SIG-M5 treated with dmso at 0.1 percent for 504 hours (cell line): ENCODE data around the gene CTTNBP2NL.
A peak's percentile ranks its signal among the peaks of the same experiment; 100 is the strongest.

Experiments used
- DNase-seq: peaks from one replicate; lab custom pipeline; 2025; ENCODE audit not compliant: unreplicated experiment; lab: John Stamatoyannopoulos, UW

CTTNBP2NL gene

DNA sequence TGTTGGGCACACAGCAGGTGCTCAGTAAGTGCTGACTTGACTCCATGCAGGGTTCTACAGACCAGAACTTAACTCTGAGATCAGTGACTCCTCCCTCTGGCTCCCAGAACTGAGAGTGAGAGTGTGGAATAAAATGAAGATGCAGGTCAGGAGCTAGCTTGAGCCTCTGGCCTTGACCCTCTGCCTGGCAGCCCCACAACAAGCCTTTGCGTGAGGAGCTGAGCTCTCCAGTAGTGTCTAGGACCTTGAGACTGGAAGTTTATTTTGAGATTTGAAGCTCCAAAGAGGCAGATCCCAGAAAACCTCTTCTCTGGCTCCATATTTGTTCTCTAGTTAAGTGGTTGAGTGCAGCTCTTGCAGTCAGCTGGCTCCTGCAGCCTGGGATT, 109.4 kb downstream of the CTTNBP2NL start:
- no peak for DNase-seq

DNA sequence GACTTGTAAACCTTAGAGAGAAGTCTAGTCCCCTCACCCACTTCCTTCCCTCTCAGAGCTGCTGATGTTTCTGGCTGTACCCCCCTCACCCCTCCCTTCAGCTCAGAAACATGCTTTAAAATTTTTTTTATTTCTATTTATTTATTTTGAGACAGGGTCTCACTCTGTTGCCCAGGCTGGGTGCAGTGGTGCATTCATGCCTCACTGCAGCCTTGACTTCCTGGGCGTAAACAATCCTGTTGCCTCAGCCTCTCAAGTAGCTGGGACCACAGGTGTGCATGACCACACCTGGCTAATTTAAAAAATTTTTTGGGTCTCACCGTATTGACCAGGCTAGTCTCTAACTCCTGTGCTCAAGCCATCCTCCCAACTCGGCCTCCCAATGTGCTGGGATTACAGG, 109.9 kb downstream of the CTTNBP2NL start:
- DNase-seq: no peak

DNA sequence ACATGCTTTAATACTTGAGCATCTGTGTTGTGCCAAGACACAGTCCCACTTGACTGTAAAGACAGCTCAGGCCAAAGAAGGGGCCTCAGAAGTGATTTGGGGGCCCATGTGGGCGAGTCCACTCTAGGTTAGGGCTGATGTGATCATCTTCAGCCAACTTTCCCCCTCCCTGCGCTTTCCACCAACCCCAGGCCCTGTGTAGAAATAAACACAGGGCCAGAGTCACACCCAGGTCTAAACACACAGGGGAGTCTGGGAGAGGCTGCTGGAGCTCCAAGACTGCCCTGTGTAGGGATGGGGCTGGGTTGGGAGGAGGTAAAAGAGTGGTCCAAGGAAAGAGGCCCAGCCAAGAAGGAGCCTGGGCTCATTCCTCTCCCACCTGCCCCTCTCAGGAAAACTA, 110.3 kb downstream of the CTTNBP2NL start:
- DNase-seq: no peak

DNA sequence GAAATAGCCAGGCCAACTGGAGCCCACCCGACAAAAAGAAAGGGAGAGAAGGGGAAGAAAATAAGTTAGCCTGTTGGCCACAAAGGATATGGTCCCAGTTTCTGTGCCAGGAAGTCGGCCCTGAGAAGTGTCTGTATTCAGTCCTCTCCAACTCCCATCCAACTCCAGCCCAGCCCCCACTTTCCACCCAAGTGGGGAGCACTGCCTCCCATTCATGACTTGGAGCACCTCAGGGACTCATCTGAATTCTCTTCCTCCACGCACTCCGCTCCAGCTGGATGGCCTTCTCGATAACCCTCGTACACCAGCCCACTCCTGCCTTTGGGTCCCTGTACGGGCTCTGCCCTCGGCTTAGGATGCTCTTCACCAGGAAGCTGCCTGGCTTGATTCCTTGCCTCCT, 110.7 kb downstream of the CTTNBP2NL start:
- DNase-seq: no peak

DNA sequence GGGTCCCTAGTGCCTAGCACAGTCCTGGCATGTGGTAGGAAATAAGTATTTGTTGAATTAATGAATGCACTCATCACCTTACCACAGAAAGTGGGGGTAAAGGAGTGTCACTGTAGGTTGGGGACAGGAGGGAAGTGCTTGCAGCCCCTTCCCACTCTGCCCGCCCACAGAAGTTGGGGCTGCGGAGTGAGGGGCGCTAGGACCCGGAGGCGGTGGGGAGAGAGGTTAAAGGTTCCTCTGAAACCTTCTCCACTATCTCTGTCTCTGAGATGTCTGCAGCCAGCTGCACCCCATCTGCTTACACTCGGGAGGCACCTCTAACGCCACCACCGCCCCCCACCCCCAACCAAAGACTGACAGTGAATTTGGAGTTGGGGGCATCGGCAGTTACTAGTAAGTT, 111.3 kb downstream of the CTTNBP2NL start:
- no peak for DNase-seq

DNA sequence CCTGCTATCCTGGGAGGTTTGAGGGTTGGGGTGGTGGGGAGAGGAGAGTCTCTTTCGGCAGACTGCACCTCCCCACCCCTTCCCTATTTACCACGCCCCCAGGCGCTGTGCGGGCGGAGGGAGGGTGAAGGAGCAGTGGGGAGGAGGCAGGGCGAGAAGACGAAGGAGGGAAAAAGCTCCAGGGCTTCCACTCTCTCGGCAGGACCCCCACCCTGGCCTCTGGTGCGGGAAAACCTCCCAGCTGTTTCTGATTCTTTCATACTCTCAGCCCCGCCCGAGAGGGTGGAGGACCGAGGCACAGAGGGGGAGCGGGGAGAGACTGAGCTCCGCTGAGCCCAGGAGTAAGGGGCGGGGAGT, 111.9 kb downstream of the CTTNBP2NL start:
- no peak for DNase-seq

DNA sequence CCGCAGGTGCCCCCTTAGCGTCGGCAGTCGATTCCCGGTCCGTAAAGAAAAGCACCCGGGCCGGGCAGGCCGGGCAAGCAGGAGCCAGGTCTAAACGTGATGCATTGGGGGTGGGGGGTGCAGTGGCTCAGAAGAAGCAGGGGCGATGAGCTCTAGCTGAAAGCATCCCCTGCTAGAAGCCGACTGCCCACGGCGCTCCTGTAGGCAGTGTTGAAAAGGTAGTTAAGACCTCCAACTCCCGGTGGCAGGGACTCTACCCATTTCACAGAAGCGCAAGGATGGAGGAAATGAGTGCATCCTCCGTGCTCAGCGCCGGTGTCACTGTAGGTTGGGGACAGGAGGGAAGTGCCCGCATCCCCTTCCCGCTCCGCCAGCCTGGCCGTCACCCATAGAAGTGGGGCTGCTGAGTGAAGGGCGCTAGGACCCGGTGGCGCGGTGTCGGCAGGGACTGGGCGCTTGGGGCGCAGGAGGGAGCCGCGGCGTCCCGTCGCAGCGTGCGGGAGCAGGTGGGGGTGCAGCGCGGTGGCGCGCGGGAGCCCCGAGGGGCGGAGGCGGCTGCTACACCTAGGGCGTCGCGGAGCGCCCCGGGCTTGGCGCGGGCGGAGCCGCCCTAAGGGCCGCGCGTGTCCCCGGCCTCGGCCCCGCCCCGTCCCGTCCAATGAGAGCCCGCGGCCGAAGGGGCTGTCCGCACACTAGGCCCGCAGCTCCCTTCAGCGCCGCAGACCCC, 112.4 kb downstream of the CTTNBP2NL start, which contains the start of gene WNT2B:
TSS of gene WNT2B (plus strand) at position 688 of the 727 bp plus-strand sequence. CDS start 298 bp downstream, outside the sequence.
- DNase-seq: peak; percentile 18

DNA sequence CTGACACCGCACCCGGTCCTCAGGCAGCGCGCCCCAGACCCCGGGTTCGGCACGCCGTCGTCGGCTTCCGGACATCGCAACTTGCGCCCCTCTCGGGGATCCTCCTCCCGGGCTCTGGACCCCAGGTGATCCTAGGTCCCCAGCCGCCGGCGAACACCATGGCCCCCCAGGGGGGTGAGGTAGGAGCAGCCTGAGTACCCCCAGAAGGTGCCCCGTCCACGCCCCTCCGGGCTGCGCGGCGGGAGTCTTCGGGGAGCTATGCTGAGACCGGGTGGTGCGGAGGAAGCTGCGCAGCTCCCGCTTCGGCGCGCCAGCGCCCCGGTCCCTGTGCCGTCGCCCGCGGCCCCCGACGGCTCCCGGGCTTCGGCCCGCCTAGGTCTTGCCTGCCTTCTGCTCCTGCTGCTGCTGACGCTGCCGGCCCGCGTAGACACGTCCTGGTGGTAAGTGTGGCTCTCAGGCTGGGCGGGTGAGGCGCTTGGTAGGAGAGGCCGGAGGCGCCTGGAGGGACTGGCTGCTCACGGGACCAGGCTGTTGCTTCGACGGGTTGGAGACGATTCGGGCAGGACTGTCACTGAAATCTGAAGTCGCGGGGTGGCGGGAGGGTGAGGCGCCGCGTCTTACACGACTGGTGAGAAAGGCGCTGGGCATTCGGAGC, 113.1 kb downstream of the CTTNBP2NL start:
- no peak for DNase-seq

DNA sequence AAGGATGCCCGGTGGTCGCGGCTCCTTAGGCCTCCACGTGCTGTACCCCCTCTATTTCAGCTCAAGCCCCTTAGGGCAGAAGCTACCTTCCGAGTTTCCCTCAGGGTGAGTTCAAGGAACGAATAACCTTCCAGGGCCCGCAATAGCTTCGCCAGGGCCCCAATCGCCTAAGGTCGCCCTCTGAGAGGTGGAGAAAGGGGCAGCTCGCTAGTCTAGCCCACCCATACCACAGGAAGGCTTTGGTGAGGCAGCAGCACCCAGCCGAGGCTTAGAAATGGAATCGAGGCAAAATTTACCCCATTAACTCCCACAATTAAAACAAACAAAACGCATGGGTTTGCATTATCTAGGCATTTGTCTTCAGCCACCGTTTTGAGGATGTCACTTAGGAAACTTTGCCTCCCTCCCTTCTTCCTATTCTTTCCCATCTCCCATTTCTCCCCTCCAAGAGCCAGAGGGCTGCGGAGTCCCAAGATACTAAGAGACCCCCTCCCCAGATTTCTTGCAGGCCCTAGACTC, 113.7 kb downstream of the CTTNBP2NL start:
- DNase-seq: no peak

DNA sequence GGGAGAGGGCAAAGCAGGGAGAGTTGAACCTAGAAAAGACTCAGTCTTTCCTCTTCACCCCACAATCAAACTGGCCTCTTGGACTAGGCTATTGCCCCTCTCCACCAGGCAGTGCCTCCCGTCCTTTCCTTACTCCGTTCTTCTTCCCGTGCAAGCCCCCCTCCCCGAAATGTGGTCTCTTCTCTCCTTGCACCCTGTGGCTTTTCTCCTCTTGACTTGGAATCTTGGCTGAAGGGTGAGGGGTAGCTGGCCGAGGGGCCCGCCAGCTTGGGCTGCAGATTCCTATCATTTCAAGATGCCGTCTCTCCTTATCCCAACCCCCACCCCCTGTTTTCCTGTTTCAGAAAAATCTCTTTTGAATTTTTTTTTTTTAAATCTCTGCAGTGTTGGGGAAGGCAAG, 114.3 kb downstream of the CTTNBP2NL start:
- no peak for DNase-seq
